HL-60 (cell line): ENCODE results near the gene BRD8.
A peak's percentile ranks its signal among the peaks of the same experiment; 100 is the strongest.

Experiments
- DNase-seq, 2 experiments: peaks; one replicate each; pipeline ENCODE4 v3.0.0-alpha.2; 2010 to 2020; ENCODE audit warnings: low read depth in 1 of 2, low spot score in 1 of 2
- H3K27ac ChIP-seq: fragments of 250-450 bp; sonication (Bioruptor Pico); replicated peaks from 2 replicates; pipeline ENCODE4 v1.5.1; 2020; ENCODE audit warnings: mild to moderate bottlenecking, moderate library complexity
- H3K27me3 ChIP-seq: fragments of 250-450 bp; sonication (Bioruptor Pico); 2 replicates; pipeline ENCODE4 v1.5.1; 2021; ENCODE audit warnings: mild to moderate bottlenecking, moderate library complexity; ENCODE audit not compliant: insufficient read depth, poor library complexity, severe bottlenecking
- H3K4me3 ChIP-seq: replicated peaks from 2 replicates; pipeline ENCODE4 v1.5.1; 2011; ENCODE audit warnings: mild to moderate bottlenecking, control low read depth, low read length; ENCODE audit not compliant: insufficient read depth
- CTCF ChIP-seq: IDR thresholded peaks from one replicate; pipeline ENCODE4 v1.5.1; 2011; ENCODE audit warnings: low read length, control low read depth, inconsistent platforms; ENCODE audit not compliant: insufficient read depth
- GABPA ChIP-seq: IDR thresholded peaks from 2 replicates; pipeline ENCODE4 v1.6.1; 2012; ENCODE audit warnings: low read depth
- POLR2AphosphoS5 ChIP-seq: IDR thresholded peaks from 2 replicates; pipeline ENCODE4 v1.6.1; 2012; ENCODE audit warnings: low read depth
- SPI1 ChIP-seq: IDR thresholded peaks from 2 replicates; pipeline ENCODE4 v1.6.1; 2012; ENCODE audit warnings: low read depth, mild to moderate bottlenecking, borderline replicate concordance
- TF ChIP-seq, protein P1 (sequence below): IDR thresholded peaks from 2 replicates; pipeline ENCODE4 v1.6.1; 2012; ENCODE audit warnings: low read depth; ENCODE audit not compliant: insufficient replicate concordance

The BRD8 gene

GRCh38 chr5:138140268-138140667 is 38.2 kb downstream of the BRD8 start:
- Histone ChIP-seq H3K27ac (no peak overlapping the region), H3K27me3 (no peaks in the 10 kb centered on the region), H3K4me3 (no peak overlapping the region)
- TF ChIP-seq, protein P1, sequence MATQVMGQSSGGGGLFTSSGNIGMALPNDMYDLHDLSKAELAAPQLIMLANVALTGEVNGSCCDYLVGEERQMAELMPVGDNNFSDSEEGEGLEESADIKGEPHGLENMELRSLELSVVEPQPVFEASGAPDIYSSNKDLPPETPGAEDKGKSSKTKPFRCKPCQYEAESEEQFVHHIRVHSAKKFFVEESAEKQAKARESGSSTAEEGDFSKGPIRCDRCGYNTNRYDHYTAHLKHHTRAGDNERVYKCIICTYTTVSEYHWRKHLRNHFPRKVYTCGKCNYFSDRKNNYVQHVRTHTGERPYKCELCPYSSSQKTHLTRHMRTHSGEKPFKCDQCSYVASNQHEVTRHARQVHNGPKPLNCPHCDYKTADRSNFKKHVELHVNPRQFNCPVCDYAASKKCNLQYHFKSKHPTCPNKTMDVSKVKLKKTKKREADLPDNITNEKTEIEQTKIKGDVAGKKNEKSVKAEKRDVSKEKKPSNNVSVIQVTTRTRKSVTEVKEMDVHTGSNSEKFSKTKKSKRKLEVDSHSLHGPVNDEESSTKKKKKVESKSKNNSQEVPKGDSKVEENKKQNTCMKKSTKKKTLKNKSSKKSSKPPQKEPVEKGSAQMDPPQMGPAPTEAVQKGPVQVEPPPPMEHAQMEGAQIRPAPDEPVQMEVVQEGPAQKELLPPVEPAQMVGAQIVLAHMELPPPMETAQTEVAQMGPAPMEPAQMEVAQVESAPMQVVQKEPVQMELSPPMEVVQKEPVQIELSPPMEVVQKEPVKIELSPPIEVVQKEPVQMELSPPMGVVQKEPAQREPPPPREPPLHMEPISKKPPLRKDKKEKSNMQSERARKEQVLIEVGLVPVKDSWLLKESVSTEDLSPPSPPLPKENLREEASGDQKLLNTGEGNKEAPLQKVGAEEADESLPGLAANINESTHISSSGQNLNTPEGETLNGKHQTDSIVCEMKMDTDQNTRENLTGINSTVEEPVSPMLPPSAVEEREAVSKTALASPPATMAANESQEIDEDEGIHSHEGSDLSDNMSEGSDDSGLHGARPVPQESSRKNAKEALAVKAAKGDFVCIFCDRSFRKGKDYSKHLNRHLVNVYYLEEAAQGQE, result no peak
- TF ChIP-seq GABPA (no peak), SPI1 (no peak), CTCF (no peak), POLR2AphosphoS5 (no peak)
- no peak for DNase-seq

DNA sequence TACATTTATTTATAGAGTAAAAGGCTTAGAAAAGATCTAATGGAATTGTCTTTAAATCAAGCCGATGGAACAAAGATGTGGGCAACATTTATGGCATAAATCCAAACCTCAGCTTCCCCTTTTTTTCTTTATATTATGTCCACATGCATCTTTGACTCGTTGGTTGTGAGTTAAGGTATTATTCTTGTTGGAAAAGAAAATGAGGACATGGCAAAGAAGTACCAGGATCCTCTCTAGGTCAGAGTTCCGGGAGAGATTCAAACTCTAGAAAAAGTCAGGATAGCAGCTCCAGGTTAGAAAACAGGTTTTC is 38.7 kb downstream of the BRD8 start:
- H3K4me3 ChIP-seq, result no peak overlapping the region

GRCh38 chr5:138138949-138139780 is 39.3 kb downstream of the BRD8 start, which contains the start of gene NME5:
Gene NME5, minus strand, starts transcription at chr5:138139428. Its CDS starts 648 bp downstream, at chr5:138138780.
- no peak within 1 kb of the TSS for H3K4me3 ChIP-seq
- DNase-seq, result peak in 1 of 2 experiments; percentile 1
- no peak within 1 kb of the TSS for H3K27ac ChIP-seq
- H3K27me3 ChIP-seq, result no peaks in the 10 kb centered on the region
- no peak for TF ChIP-seq CTCF
- TF ChIP-seq GABPA, result no peak
- TF ChIP-seq POLR2AphosphoS5, result no peak
- TF ChIP-seq, protein P1, result no peak
- TF ChIP-seq SPI1, result no peak

More for the DNA sequence above, 38.7 kb downstream of the BRD8 start:
- Histone ChIP-seq H3K27ac (no peak overlapping the region), H3K27me3 (no peaks in the 10 kb centered on the region)
- DNase-seq, result peak in 1 of 2 experiments; percentile 27
- peak; percentile 11; the same call in 1 of the 2 replicates for TF ChIP-seq SPI1
- no peak for TF ChIP-seq CTCF

DNA sequence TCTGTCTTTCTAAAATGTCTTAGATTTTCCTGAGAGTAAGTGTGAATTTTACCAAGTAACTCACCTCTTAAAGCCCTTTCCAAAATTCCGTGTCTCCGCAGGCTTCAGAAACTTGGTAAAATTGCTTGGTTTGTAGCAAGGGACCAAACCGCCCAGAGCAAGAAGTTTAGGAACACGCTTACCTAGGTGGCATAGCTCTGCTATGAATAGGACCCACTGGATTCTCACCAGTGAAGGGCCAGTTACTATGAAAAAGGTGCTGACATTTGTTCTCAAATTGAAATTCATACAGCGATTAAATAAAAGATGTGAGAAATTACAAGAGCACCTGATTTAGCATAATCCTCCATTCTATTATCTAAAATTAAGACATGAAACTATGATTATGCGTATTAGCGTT is 45.9 kb downstream of the BRD8 start:
- TF ChIP-seq SPI1, result no peak
- TF ChIP-seq POLR2AphosphoS5, result no peak
- no peak for TF ChIP-seq CTCF
- TF ChIP-seq, protein P1, result no peak
- no peak for TF ChIP-seq GABPA
- DNase-seq, result no peak
- Histone ChIP-seq H3K27me3 (no peaks in the 10 kb centered on the region), H3K4me3 (no peak overlapping the region), H3K27ac (no peak overlapping the region)
